C1 segment of cervical spinal cord (tissue), 14 donors: ENCODE data around the gene ITPKA.

Experiments
- DNase-seq, 14 donors: peaks; one replicate each; lab custom pipeline; 2025; lab: John Stamatoyannopoulos, UW

Gene ITPKA

GRCh38 chr15:41510728-41511127 lies 17.1 kb downstream of the ITPKA start:
- DNase-seq = no peak

GRCh38 chr15:41511331-41511898 lies 17.7 kb downstream of the ITPKA start:
- no peak for DNase-seq

- DNase-seq = no peak
These were observed 18.3 kb downstream of the ITPKA start for GRCh38 chr15:41511899-41512369.

GRCh38 chr15:41512512-41512939 lies 18.9 kb downstream of the ITPKA start:
- DNase-seq = no peak

GRCh38 chr15:41512940-41513505 lies 19.3 kb downstream of the ITPKA start:
- DNase-seq = no peak

- no peak for DNase-seq
These were observed 20.0 kb downstream of the ITPKA start, which contains the start of gene LTK for GRCh38 chr15:41513506-41514227. Gene LTK, minus strand, starts transcription at chr15:41513827. Its CDS starts 118 bp downstream, at chr15:41513709.

- DNase-seq = no peak
These were observed 24.3 kb downstream of the ITPKA start for GRCh38 chr15:41517895-41518449.

GRCh38 chr15:41520636-41521035 lies 27.0 kb downstream of the ITPKA start:
- DNase-seq = no peak

GRCh38 chr15:41521614-41522013 lies 27.9 kb downstream of the ITPKA start:
- no peak for DNase-seq

- DNase-seq = peak in 1 of 14 donors; percentile 11
These were observed 29.4 kb downstream of the ITPKA start for GRCh38 chr15:41523097-41523496.

- no peak for DNase-seq
These were observed 36.8 kb downstream of the ITPKA start for GRCh38 chr15:41530363-41530956.

GRCh38 chr15:41535544-41535943 lies 41.9 kb downstream of the ITPKA start:
- no peak for DNase-seq

GRCh38 chr15:41536866-41537265 lies 43.2 kb downstream of the ITPKA start:
- DNase-seq = no peak

- no peak for DNase-seq
These were observed 49.8 kb downstream of the ITPKA start for GRCh38 chr15:41543521-41543870.

GRCh38 chr15:41544650-41545015 lies 51.0 kb downstream of the ITPKA start:
- DNase-seq = peak in 1 of 14 donors; percentile 13

GRCh38 chr15:41545218-41545617 lies 51.5 kb downstream of the ITPKA start:
- DNase-seq = no peak

GRCh38 chr15:41546851-41547786 lies 53.4 kb downstream of the ITPKA start:
- DNase-seq = no peak

GRCh38 chr15:41550066-41550775 lies 56.5 kb downstream of the ITPKA start:
- DNase-seq = no peak
